K562 (cell line): Measurements from ENCODE around the gene KLRC2.
"Not testable (repeated sequence)": the region's sequence is repeated elsewhere in the genome, so short reads cannot be mapped to it uniquely, and the experiment has no call there.

Experiments
- CTCF ChIP-seq, 3 experiments: IDR thresholded peaks in 2 of 3; conservative IDR thresholded peaks in 1 of 3; 2 replicates each; pipeline ENCODE4 v1.5.1; 2011 to 2012; ENCODE audit warnings: low read length in 3 of 3, mild to moderate bottlenecking in 3 of 3, control low read depth in 2 of 3, improper control_type of control experiment in 1 of 3, inconsistent platforms in 1 of 3, low read depth in 1 of 3, mixed read lengths in 1 of 3, moderate library complexity in 1 of 3; ENCODE audit not compliant: insufficient read depth in 2 of 3
- DPF2 ChIP-seq: fragments of 450-650 bp; IDR thresholded peaks from 2 replicates; pipeline ENCODE4 v1.6.1; 2016
- EZH2 ChIP-seq: IDR thresholded peaks from 2 replicates; pipeline ENCODE4 v1.6.1; 2012; ENCODE audit warnings: low read depth, mild to moderate bottlenecking, inconsistent platforms, low read length, borderline replicate concordance
- MYC ChIP-seq, 2 experiments: fragments of 250-450 bp in 1 of 2; sonication (Bioruptor Pico) in 1 of 2; IDR thresholded peaks; 2 replicates each; pipeline versions ENCODE4 v1.5.1 to v1.6.1; 2012 to 2021; ENCODE audit warnings: low read depth in 2 of 2, borderline replicate concordance in 1 of 2, improper control_type of control experiment in 1 of 2, low read length in 1 of 2, mild to moderate bottlenecking in 1 of 2, moderate library complexity in 1 of 2
- NKRF ChIP-seq: fragments of 450-650 bp; IDR thresholded peaks from 2 replicates; pipeline ENCODE4 v1.6.1; 2016; ENCODE audit warnings: borderline replicate concordance
- RAD21 ChIP-seq, 2 experiments: fragments of 250-450 bp in 1 of 2; fragments of 450-650 bp in 1 of 2; sonication (Bioruptor Pico) in 1 of 2; formaldehyde crosslinking in 1 of 2; IDR thresholded peaks in 1 of 2; conservative IDR thresholded peaks in 1 of 2; 2 replicates each; pipeline versions ENCODE4 v1.4.0 to v1.8.0; 2020 to 2022; ENCODE audit warnings: mild to moderate bottlenecking in 2 of 2, moderate library complexity in 1 of 2
- SMAD1 ChIP-seq: fragments of 150-350 bp; IDR thresholded peaks from 2 replicates; pipeline ENCODE4 v1.6.1; 2014; ENCODE audit warnings: low read length, low read depth; ENCODE audit not compliant: partially characterized antibody
- TAF1 ChIP-seq: IDR thresholded peaks from 2 replicates; pipeline ENCODE4 v1.6.1; 2011; ENCODE audit warnings: mild to moderate bottlenecking, low read length, moderate library complexity; ENCODE audit not compliant: insufficient read depth, control insufficient read depth, severe bottlenecking; ENCODE audit errors: extremely low read depth
- XRCC5 ChIP-seq: fragments of 200-400 bp; formaldehyde crosslinking; IDR thresholded peaks from 2 replicates; pipeline ENCODE4 v1.6.1; 2017; ENCODE audit warnings: low read depth, mild to moderate bottlenecking, low read length

GRCh38 chr12:10424260-10424899 lies 11.4 kb downstream of the KLRC2 start:
- not testable (repeated sequence) for TF ChIP-seq CTCF (IDR thresholded peaks at IDR 0.05 in 2 of 3, conservative IDR thresholded peaks at IDR 0.05 in 1 of 3; ENCODE audit: insufficient read depth in 2 of 3, low read depth in 1 of 3, low read length in 3 of 3); RAD21 (CRISPR knock-in tag; conservative IDR thresholded peaks at IDR 0.05 in 1 of 2, IDR thresholded peaks at IDR 0.05 in 1 of 2); TAF1; MYC (IDR thresholded peaks at IDR 0.05; ENCODE audit: low read depth, low read length); MYC (CRISPR knock-in tag; IDR thresholded peaks at IDR 0.05; ENCODE audit: borderline replicate concordance, low read depth); NKRF; XRCC5; SMAD1; EZH2; DPF2
